SK-N-SH (cell line): Measurements from ENCODE around the gene PALM2AKAP2. TPM values are rescaled to one million over a fixed set of nuclear protein-coding genes. Genes with fewer than 3 reads are reported as not detected.
A peak's percentile ranks its signal among the peaks of the same experiment; 100 is the strongest.

ENCODE experiments used
- CTCF ChIA-PET: fragments of 300-600, 350-600 bp; formaldehyde crosslinking; extraction: SDS; loops from one replicate; lab custom pipeline; 2021; lab: Yijun Ruan, JAX
- POLR2A ChIA-PET: fragments of 350-600 bp; sonication (Branson Sonifier 250); formaldehyde crosslinking; extraction: SDS; loops from one replicate; lab custom pipeline; 2020; ENCODE audit warnings: antibody characterized with exemption, inconsistent platforms; lab: Yijun Ruan, JAX
- DNase-seq: peaks from one replicate; pipeline ENCODE4 v3.0.0; 2012
- H2AFZ ChIP-seq: fragments of 200-600 bp; sonication (generic); 2 replicates; pipeline ENCODE4 v1.8.1; 2016; ENCODE audit warnings: antibody characterized with exemption, mild to moderate bottlenecking, low read depth
- H3F3A ChIP-seq: fragments of 200-600 bp; sonication (generic); replicated peaks from 2 replicates; pipeline ENCODE3; 2016; ENCODE audit warnings: antibody characterized with exemption, mild to moderate bottlenecking; ENCODE audit not compliant: insufficient read depth
- H3K27ac ChIP-seq, 2 experiments: fragments of 200-500 bp in 1 of 2; fragments of 200-600 bp in 1 of 2; sonication (Bioruptor generic) in 1 of 2; sonication (generic), shearing (Covaris generic) in 1 of 2; 2 replicates each; pipeline versions ENCODE4 v1.5.1 to v1.6.1; 2014 to 2016; ENCODE audit warnings: low read depth in 2 of 2, inconsistent platforms in 1 of 2, low read length in 1 of 2, mild to moderate bottlenecking in 1 of 2, mixed read lengths in 1 of 2
- H3K27me3 ChIP-seq: fragments of 200-600 bp; sonication (generic), shearing (Covaris generic); 2 replicates; pipeline ENCODE4 v1.6.1; 2016; ENCODE audit warnings: mixed run types; ENCODE audit not compliant: insufficient read depth
- H3K36me3 ChIP-seq, 2 experiments: fragments of 200-500 bp in 1 of 2; fragments of 200-600 bp in 1 of 2; sonication (Bioruptor generic) in 1 of 2; sonication (generic) in 1 of 2; replicated peaks in 1 of 2; 2 replicates each; pipeline versions ENCODE3 to v1.5.1; 2014 to 2016; ENCODE audit warnings: low read length in 1 of 2, mild to moderate bottlenecking in 1 of 2; ENCODE audit not compliant: insufficient read depth in 2 of 2, control insufficient read depth in 1 of 2
- H3K4me1 ChIP-seq, 2 experiments: fragments of 200-500 bp in 1 of 2; fragments of 200-600 bp in 1 of 2; sonication (Bioruptor generic) in 1 of 2; sonication (generic), shearing (Covaris generic) in 1 of 2; 2 replicates each; pipeline versions ENCODE4 v1.5.1 to v1.6.1; 2014 to 2016; ENCODE audit warnings: low read depth in 1 of 2, low read length in 1 of 2, mixed run types in 1 of 2; ENCODE audit not compliant: insufficient read depth in 2 of 2, control insufficient read depth in 1 of 2
- H3K4me2 ChIP-seq: fragments of 200-600 bp; sonication (generic), shearing (Covaris generic); 2 replicates; pipeline ENCODE4 v1.6.1; 2017; ENCODE audit warnings: mixed run types
- H3K4me3 ChIP-seq, 2 experiments: fragments of 200-500 bp in 1 of 2; fragments of 200-600 bp in 1 of 2; sonication (Bioruptor generic) in 1 of 2; sonication (generic), shearing (Covaris generic) in 1 of 2; 2 replicates each; pipeline versions ENCODE4 v1.5.1 to v1.8.1; 2014 to 2016; ENCODE audit warnings: low read depth in 2 of 2, inconsistent platforms in 1 of 2, low read length in 1 of 2, mild to moderate bottlenecking in 1 of 2, mixed read lengths in 1 of 2, moderate library complexity in 1 of 2
- H3K79me2 ChIP-seq: fragments of 200-600 bp; sonication (generic); 2 replicates; pipeline ENCODE4 v1.8.1; 2017; ENCODE audit warnings: mild to moderate bottlenecking; ENCODE audit not compliant: insufficient read depth
- H3K9ac ChIP-seq: fragments of 200-600 bp; sonication (generic); 2 replicates; pipeline ENCODE4 v1.6.1; 2017; ENCODE audit warnings: mixed run types
- H3K9me2 ChIP-seq: fragments of 200-600 bp; sonication (generic); 2 replicates; pipeline ENCODE4 v1.6.1; 2017; ENCODE audit warnings: mixed run types
- H3K9me3 ChIP-seq: fragments of 200-600 bp; sonication (generic); 2 replicates; pipeline ENCODE4 v1.6.1; 2017; ENCODE audit warnings: mixed run types, mild to moderate bottlenecking, moderate library complexity
- H4K20me1 ChIP-seq: fragments of 200-600 bp; sonication (generic); 2 replicates; pipeline ENCODE4 v1.6.1; 2017; ENCODE audit warnings: mild to moderate bottlenecking, mixed run types; ENCODE audit not compliant: insufficient read depth
- CHD2 ChIP-seq: fragments of 150-350 bp; IDR thresholded peaks from 2 replicates; pipeline ENCODE4 v1.6.1; 2018; ENCODE audit warnings: low read length; ENCODE audit not compliant: partially characterized antibody
- CTCF ChIP-seq: fragments of 200-600 bp; sonication (generic); IDR thresholded peaks from 2 replicates; pipeline ENCODE4 v1.6.1; 2017; ENCODE audit warnings: antibody characterized with exemption, mild to moderate bottlenecking, moderate library complexity
- ELF1 ChIP-seq: IDR thresholded peaks from 2 replicates; pipeline ENCODE4 v1.4.0; 2012
- EZH2phosphoT487 ChIP-seq: fragments of 200-600 bp; sonication (generic); IDR thresholded peaks from 2 replicates; pipeline ENCODE4 v1.6.1; 2017; ENCODE audit warnings: low read depth, mixed run types, mild to moderate bottlenecking, antibody characterized with exemption, moderate library complexity, borderline replicate concordance
- FOXM1 ChIP-seq: IDR thresholded peaks from 2 replicates; pipeline ENCODE4 v1.4.0; 2012; ENCODE audit warnings: low read depth, mild to moderate bottlenecking
- GABPA ChIP-seq: IDR thresholded peaks from 2 replicates; pipeline ENCODE4 v1.4.0; 2012; ENCODE audit warnings: low read depth, mild to moderate bottlenecking
- NRF1 ChIP-seq: IDR thresholded peaks from 2 replicates; pipeline ENCODE4 v1.6.1; 2012; ENCODE audit warnings: low read depth, mild to moderate bottlenecking, low read length
- POLR2AphosphoS5 ChIP-seq: IDR thresholded peaks from 2 replicates; pipeline ENCODE4 v1.6.1; 2012; ENCODE audit warnings: low read depth, low read length
- RAD21 ChIP-seq: IDR thresholded peaks from 2 replicates; pipeline ENCODE4 v1.6.1; 2012; ENCODE audit warnings: mild to moderate bottlenecking, low read length
- REST ChIP-seq: IDR thresholded peaks from 2 replicates; pipeline ENCODE4 v1.6.1; 2012; ENCODE audit warnings: mild to moderate bottlenecking, low read depth, low read length, moderate library complexity
- RXRA ChIP-seq: IDR thresholded peaks from 2 replicates; pipeline ENCODE4 v1.4.0; 2012; ENCODE audit warnings: low read depth, mild to moderate bottlenecking, borderline replicate concordance
- SIN3A ChIP-seq: IDR thresholded peaks from 2 replicates; pipeline ENCODE4 v1.6.1; 2012; ENCODE audit warnings: low read depth, mild to moderate bottlenecking, low read length, moderate library complexity, borderline replicate concordance
- SMC3 ChIP-seq: IDR thresholded peaks from 2 replicates; pipeline ENCODE4 v1.6.1; 2012; ENCODE audit warnings: low read depth, low read length, improper control_type of control experiment
- TAF1 ChIP-seq: IDR thresholded peaks from 2 replicates; pipeline ENCODE4 v1.6.1; 2012; ENCODE audit warnings: low read depth, mild to moderate bottlenecking, low read length, moderate library complexity, borderline replicate concordance
- TCF12 ChIP-seq: IDR thresholded peaks from 2 replicates; pipeline ENCODE4 v1.4.0; 2012
- TEAD4 ChIP-seq: IDR thresholded peaks from 2 replicates; pipeline ENCODE4 v1.4.0; 2012; ENCODE audit warnings: mild to moderate bottlenecking, borderline replicate concordance; ENCODE audit not compliant: insufficient read depth
- YY1 ChIP-seq: IDR thresholded peaks from 2 replicates; pipeline ENCODE4 v1.4.0; 2012; ENCODE audit warnings: low read depth, mild to moderate bottlenecking
- ZBTB33 ChIP-seq: IDR thresholded peaks from 2 replicates; pipeline ENCODE4 v1.4.0; 2012; ENCODE audit warnings: low read depth, borderline replicate concordance
- WGBS: methylation state at CpG from one replicate; pipeline ENCODE4 v1.1.6; 2017; ENCODE audit warnings: low lambda C conversion rate; 5-methylcytosine and 5-hydroxymethylcytosine counted together
- polyA plus RNA-seq, 3 experiments: library from polyadenylated mRNA; depleted of rRNA; stranded (reverse); fragments of >200 nt; gene quantifications; 2 replicates each; pipeline ENCODE4 v1.2.3, GENCODE V29; 2012
- TF ChIP-seq, protein P1 (sequence below): IDR thresholded peaks from 2 replicates; pipeline ENCODE4 v1.4.0; 2012; ENCODE audit warnings: low read depth
- TF ChIP-seq, protein P2 (sequence below): fragments of 150-350 bp; IDR thresholded peaks from 2 replicates; pipeline ENCODE4 v1.6.1; 2017; ENCODE audit warnings: antibody characterized with exemption, low read length, low read depth, borderline replicate concordance

The PALM2AKAP2 gene
- polyA plus RNA-seq, 1 of the 3 experiments (the other 2 are of a cell fraction) = 4.3 TPM

DNA sequence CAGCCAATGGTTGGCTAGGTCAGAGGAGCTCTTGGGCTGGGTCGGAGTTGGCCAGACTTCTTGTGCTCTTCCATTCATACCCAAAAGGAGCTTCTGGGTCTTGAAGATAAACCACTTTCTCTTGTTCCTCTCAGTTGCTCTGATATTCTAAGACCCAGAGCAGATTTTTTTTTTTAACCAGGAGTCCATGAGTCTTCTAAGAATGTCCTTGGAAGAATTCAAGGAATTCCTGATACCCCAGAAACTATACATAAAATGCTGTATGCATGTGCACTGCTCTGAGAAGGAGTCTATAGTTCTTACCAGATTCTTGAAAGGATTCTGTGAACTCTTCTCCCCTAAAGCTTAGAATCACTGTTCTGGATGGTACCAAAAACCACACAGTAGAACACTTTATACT is 9.9 kb upstream of the PALM2AKAP2 start (continued):
- no peak for TF ChIP-seq TAF1
- no peak for TF ChIP-seq ZBTB33
- TF ChIP-seq, protein P1, sequence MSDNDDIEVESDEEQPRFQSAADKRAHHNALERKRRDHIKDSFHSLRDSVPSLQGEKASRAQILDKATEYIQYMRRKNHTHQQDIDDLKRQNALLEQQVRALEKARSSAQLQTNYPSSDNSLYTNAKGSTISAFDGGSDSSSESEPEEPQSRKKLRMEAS = no peak
- TF ChIP-seq ELF1 = no peak

GRCh38 chr9:109771087-109771486 is 8.9 kb upstream of the PALM2AKAP2 start:
- Histone ChIP-seq H4K20me1 (no peaks in the 10 kb centered on the region), H3K9ac (no peak overlapping the region), H3K9me3 (no peaks in the 10 kb centered on the region), H3K4me1 (peaks cover 0 to 24% of the 10 kb centered on the region in 2 experiments; a peak in 3 of 4 replicates), H3F3A (no peaks in the 10 kb centered on the region), H3K27me3 (no peaks in the 10 kb centered on the region), H3K4me2 (peak overlapping the region; percentile 58), H3K4me3 (no peak overlapping the region), H3K36me3 (no peaks in the 10 kb centered on the region), H3K79me2 (no peaks in the 10 kb centered on the region), H3K27ac (peak overlapping the region; percentile 56 to 75; a peak in 3 of 4 replicates), H3K9me2 (no peaks in the 10 kb centered on the region), H2AFZ (no peak overlapping the region)
- WGBS = 3% methylated on average over 2 of the region's 2 CpGs
- no peak for DNase-seq
- CTCF ChIA-PET = no interaction called here
- POLR2A ChIA-PET = no interaction called here
- TF ChIP-seq REST = no peak
- 0 out of 2 replicates have a peak, but pooled peaks have one; percentile 32 for TF ChIP-seq ZBTB33
- no peak for TF ChIP-seq RAD21
- TF ChIP-seq SMC3 = no peak
- TF ChIP-seq, protein P2, sequence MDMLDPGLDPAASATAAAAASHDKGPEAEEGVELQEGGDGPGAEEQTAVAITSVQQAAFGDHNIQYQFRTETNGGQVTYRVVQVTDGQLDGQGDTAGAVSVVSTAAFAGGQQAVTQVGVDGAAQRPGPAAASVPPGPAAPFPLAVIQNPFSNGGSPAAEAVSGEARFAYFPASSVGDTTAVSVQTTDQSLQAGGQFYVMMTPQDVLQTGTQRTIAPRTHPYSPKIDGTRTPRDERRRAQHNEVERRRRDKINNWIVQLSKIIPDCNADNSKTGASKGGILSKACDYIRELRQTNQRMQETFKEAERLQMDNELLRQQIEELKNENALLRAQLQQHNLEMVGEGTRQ = no peak
- no peak for TF ChIP-seq CHD2
- peak; percentile 94 for TF ChIP-seq TEAD4
- no peak for TF ChIP-seq NRF1
- no peak for TF ChIP-seq SIN3A
- TF ChIP-seq EZH2phosphoT487 = no peak
- TF ChIP-seq RXRA = 0 out of 2 replicates have a peak, but pooled peaks have one; percentile 23
- TF ChIP-seq YY1 = no peak
- TF ChIP-seq, protein P1 = 0 out of 2 replicates have a peak, but pooled peaks have one; percentile 25
- TF ChIP-seq TCF12 = peak; percentile 82
- TF ChIP-seq TAF1 = no peak
- no peak for TF ChIP-seq GABPA
- no peak for TF ChIP-seq FOXM1
- TF ChIP-seq CTCF = no peak
- TF ChIP-seq POLR2AphosphoS5 = peak; percentile 34; the same call in 1 of the 2 replicates
